HepG2 (cell line): ENCODE results near the gene ANKS1A. TPM values are rescaled to one million over a fixed set of nuclear protein-coding genes. Genes with fewer than 3 reads are reported as not detected.

Experiments
- ATAC-seq: fragments of 200-7000 bp; cut with Tn5 transposase; 3 replicates; pipeline ENCODE4 v1.9.1; 2020; ENCODE audit warnings: mild to moderate bottlenecking, moderate library complexity
- BruUV-seq: library from RNA; stranded (reverse); fragments of 400-500 nt; replicated peaks from 2 replicates; lab custom pipeline; 2021; lab: Mats Ljungman, UMichigan
- CTCF ChIA-PET: fragments of 300-600 bp; formaldehyde crosslinking; extraction: SDS; loops from one replicate; lab custom pipeline; 2021; ENCODE audit warnings: low total read pairs, inconsistent platforms, low intra/inter-chr PET ratio; lab: Yijun Ruan, JAX
- POLR2A ChIA-PET: fragments of 350-600 bp; sonication (Branson Sonifier 250); formaldehyde crosslinking; loops from one replicate; lab custom pipeline; 2020; ENCODE audit warnings: antibody characterized with exemption, inconsistent platforms; lab: Yijun Ruan, JAX
- DNase-seq: peaks from one replicate; pipeline ENCODE4 v3.0.0-alpha.2; 2015; ENCODE audit warnings: low spot score
- FAIRE-seq: peaks from 3 replicates; lab custom pipeline; 2011; peaks lifted over from hg19 to GRCh38; lab: Jason Lieb, UNC
- H2AFZ ChIP-seq: one replicate; pipeline ENCODE4 v1.6.1; 2011; ENCODE audit warnings: low read length, inconsistent platforms
- H3K27ac ChIP-seq: fragments of 300-600 bp; 3 replicates; pipeline ENCODE4 v1.8.0; 2011; ENCODE audit warnings: mixed run types, mild to moderate bottlenecking, mixed read lengths, low read length, inconsistent platforms; ENCODE audit not compliant: insufficient read depth; ENCODE audit errors: extremely low read length
- H3K27me3 ChIP-seq, 2 experiments: fragments of 200-600 bp in 1 of 2; 2 replicates in 1 of 2; 3 replicates in 1 of 2; pipeline versions ENCODE4 v1.6.0 to v1.8.0; 2011; ENCODE audit warnings: low read length in 2 of 2, mild to moderate bottlenecking in 2 of 2, moderate library complexity in 2 of 2, inconsistent platforms in 1 of 2; ENCODE audit not compliant: insufficient read depth in 2 of 2, control insufficient read depth in 1 of 2
- H3K36me3 ChIP-seq, 2 experiments: fragments of 200-600 bp in 1 of 2; replicated peaks in 1 of 2; 2 replicates in 1 of 2; 3 replicates in 1 of 2; pipeline versions ENCODE4 v1.5.1 to v1.8.0; 2011; ENCODE audit warnings: low read length in 2 of 2, inconsistent platforms in 1 of 2; ENCODE audit not compliant: insufficient read depth in 2 of 2, control insufficient read depth in 1 of 2
- H3K4me1 ChIP-seq: 2 replicates; pipeline ENCODE4 v1.5.1; 2012; ENCODE audit warnings: low read length, inconsistent platforms; ENCODE audit not compliant: insufficient read depth
- H3K4me2 ChIP-seq: 2 replicates; pipeline ENCODE4 v1.6.0; 2011; ENCODE audit warnings: low read depth, low read length, inconsistent platforms
- H3K4me3 ChIP-seq, 3 experiments: fragments of 200-600 bp in 1 of 3; sonication (generic), shearing (Covaris generic) in 1 of 3; replicated peaks in 1 of 3; 2 replicates each; pipeline ENCODE4 v1.5.1; 2011 to 2016; ENCODE audit warnings: low read length in 3 of 3, inconsistent platforms in 2 of 3, low read depth in 2 of 3, mild to moderate bottlenecking in 2 of 3, control low read depth in 1 of 3, mixed read lengths in 1 of 3; ENCODE audit not compliant: insufficient read depth in 1 of 3
- H3K79me2 ChIP-seq: one replicate; pipeline ENCODE4 v1.6.1; 2011; ENCODE audit warnings: low read length, inconsistent platforms; ENCODE audit not compliant: insufficient read depth
- H3K9ac ChIP-seq: 2 replicates; pipeline ENCODE4 v1.6.0; 2011; ENCODE audit warnings: mild to moderate bottlenecking, low read depth, low read length, inconsistent platforms; ENCODE audit not compliant: insufficient read depth
- H3K9me3 ChIP-seq: 2 replicates; pipeline ENCODE4 v1.5.1; 2012; ENCODE audit warnings: mild to moderate bottlenecking, low read length
- H4K20me1 ChIP-seq: 2 replicates; pipeline ENCODE4 v1.6.0; 2011; ENCODE audit warnings: inconsistent platforms, mild to moderate bottlenecking, low read length, moderate library complexity; ENCODE audit not compliant: insufficient read depth
- ARID4A ChIP-seq: sonication (generic); formaldehyde crosslinking; IDR thresholded peaks from 2 replicates; pipeline ENCODE4 v1.5.0; 2020; ENCODE audit warnings: mild to moderate bottlenecking, missing genetic modification reagents, borderline replicate concordance
- EEA1 ChIP-seq: sonication (generic); formaldehyde crosslinking; IDR thresholded peaks from 2 replicates; pipeline ENCODE4 v1.5.1; 2020; ENCODE audit warnings: mild to moderate bottlenecking, missing genetic modification reagents, borderline replicate concordance
- GATA4 ChIP-seq: sonication (generic); IDR thresholded peaks from 2 replicates; pipeline ENCODE4 v1.6.1; 2016; ENCODE audit warnings: antibody characterized with exemption, low read depth, borderline replicate concordance
- MTA3 ChIP-seq: sonication (generic); formaldehyde crosslinking; IDR thresholded peaks from 2 replicates; pipeline ENCODE4 v1.4.0; 2020; ENCODE audit warnings: missing genetic modification reagents
- TOE1 ChIP-seq: sonication (generic); formaldehyde crosslinking; IDR thresholded peaks from 2 replicates; pipeline ENCODE4 v1.4.0; 2020; ENCODE audit warnings: mild to moderate bottlenecking, missing genetic modification reagents
- ZMYM4 ChIP-seq: sonication (generic); formaldehyde crosslinking; IDR thresholded peaks from 2 replicates; pipeline ENCODE4 v1.8.1; 2023; ENCODE audit warnings: mild to moderate bottlenecking, missing genetic modification reagents
- ZNF30 ChIP-seq: sonication (generic); formaldehyde crosslinking; IDR thresholded peaks from 2 replicates; pipeline ENCODE4 v1.5.0; 2020; ENCODE audit warnings: mild to moderate bottlenecking, missing genetic modification reagents
- ZNF318 ChIP-seq: sonication (generic); formaldehyde crosslinking; IDR thresholded peaks from 2 replicates; pipeline ENCODE4 v1.4.0; 2020; ENCODE audit warnings: mild to moderate bottlenecking, missing genetic modification reagents
- ZNF326 ChIP-seq: sonication (generic); formaldehyde crosslinking; IDR thresholded peaks from 2 replicates; pipeline ENCODE4 v1.4.0; 2020; ENCODE audit warnings: missing genetic modification reagents, borderline replicate concordance
- ZNF513 ChIP-seq: sonication (generic); formaldehyde crosslinking; conservative IDR thresholded peaks from 2 replicates; pipeline ENCODE4 v1.5.0; 2020; ENCODE audit warnings: missing genetic modification reagents
- ZNF572 ChIP-seq: sonication (generic); formaldehyde crosslinking; IDR thresholded peaks from 2 replicates; pipeline ENCODE4 v1.5.1; 2020; ENCODE audit warnings: mild to moderate bottlenecking, missing genetic modification reagents
- WGBS: methylation state at CpG from one replicate; pipeline ENCODE4 v1.1.6; 2017; ENCODE audit warnings: low lambda C conversion rate; 5-methylcytosine and 5-hydroxymethylcytosine counted together
- in situ Hi-C: cut with HindIII; loops from 2 replicates; pipeline ENCODE4 v1.10.0; 2017; ENCODE audit warnings: low pct_unique_long_range_greater_than_20kb; ENCODE audit not compliant: extremely low pct_ligation_motif_present
- intact Hi-C: fragments of 100-400 bp; cut with micrococcal nuclease; formaldehyde crosslinking; loops from one replicate; pipeline ENCODE4 v1.10.0; 2022; ENCODE audit not compliant: unreplicated experiment
- polyA plus RNA-seq, 8 experiments: library from polyadenylated mRNA; depleted of rRNA in 3 of 8; stranded (reverse) in 7 of 8; unstranded in 1 of 8; fragments of >200 nt; fragmentation: Illumina TruSeq in 4 of 8; extraction: Trizol in 4 of 8; gene quantifications; 2 replicates each; pipeline versions ENCODE4 v1.2.1 to v1.2.3, GENCODE V29; 2011 to 2016; ENCODE audit warnings: low read depth in 4 of 8, missing spikeins in 1 of 8, mixed read lengths in 1 of 8; ENCODE audit not compliant: insufficient read depth in 1 of 8
- total RNA-seq, 5 experiments: library from RNA; depleted of rRNA; stranded (reverse); fragments of >200 nt; fragmentation: Illumina TruSeq; extraction: Trizol; gene quantifications; 2 replicates each; pipeline ENCODE4 v1.2.3, GENCODE V29; 2016; ENCODE audit warnings: low read depth in 1 of 5

The ANKS1A gene
- total and polyA plus RNA-seq, 2 of the 13 experiments (the other 11 are each of a cell fraction or from before 2014, with no cell fraction given), result 7.2 to 15.1 TPM

GRCh38 chr6:35136185-35136584, 247.1 kb downstream of the ANKS1A start:
- no peak for FAIRE-seq
- ChIA-PET CTCF (no interaction called here), POLR2A (no interaction called here)
- no peaks in the 10 kb centered on the region for H3K79me2 ChIP-seq
- H2AFZ ChIP-seq, result no peak overlapping the region
- ATAC-seq, result no peak
- 17% methylated on average over 3 of the region's 4 CpGs for WGBS
- no peaks in the 10 kb centered on the region for H4K20me1 ChIP-seq
- H3K27ac ChIP-seq, result no peak overlapping the region
- H3K4me2 ChIP-seq, result no peak overlapping the region
- DNase-seq, result no peak
- no peak overlapping the region for H3K4me3 ChIP-seq
- in situ Hi-C loops, result loop anchor here (5.0 kb wide), 1 partner anchor 149 kb away; no protein-coding TSS in a partner anchor
- H3K27me3 ChIP-seq, result peaks cover 0 to 6% of the 10 kb centered on the region in 2 experiments; a peak in 1 of 5 replicates
- no peaks in the 10 kb centered on the region for H3K36me3 ChIP-seq
- intact Hi-C loops, result no loop called here
- H3K9ac ChIP-seq, result no peak overlapping the region
- BruUV-seq, result no TSS peak
- no peaks in the 10 kb centered on the region for H3K9me3 ChIP-seq
- H3K4me1 ChIP-seq, result peaks cover 17% of the 10 kb centered on the region
- TF ChIP-seq EEA1 (CRISPR knock-in tag) (no peak), ZNF326 (CRISPR knock-in tag) (no peak), ZNF513 (CRISPR knock-in tag) (no peak), ARID4A (CRISPR knock-in tag) (no peak), GATA4 (no peak), ZNF30 (no peak), ZNF572 (no peak), ZMYM4 (CRISPR knock-in tag) (no peak), TOE1 (CRISPR knock-in tag) (no peak), ZNF318 (CRISPR knock-in tag) (no peak), MTA3 (CRISPR knock-in tag) (no peak)
